ENCODE measurements around the gene RAI1. TPM values are rescaled to one million over a fixed set of nuclear protein-coding genes. Genes with fewer than 3 reads are reported as not detected.

The RAI1 gene
- polyA plus RNA-seq, 2 of the 4 experiments (the other 2 are of a cell fraction) = 3.5 to 23.8 TPM

DNA sequence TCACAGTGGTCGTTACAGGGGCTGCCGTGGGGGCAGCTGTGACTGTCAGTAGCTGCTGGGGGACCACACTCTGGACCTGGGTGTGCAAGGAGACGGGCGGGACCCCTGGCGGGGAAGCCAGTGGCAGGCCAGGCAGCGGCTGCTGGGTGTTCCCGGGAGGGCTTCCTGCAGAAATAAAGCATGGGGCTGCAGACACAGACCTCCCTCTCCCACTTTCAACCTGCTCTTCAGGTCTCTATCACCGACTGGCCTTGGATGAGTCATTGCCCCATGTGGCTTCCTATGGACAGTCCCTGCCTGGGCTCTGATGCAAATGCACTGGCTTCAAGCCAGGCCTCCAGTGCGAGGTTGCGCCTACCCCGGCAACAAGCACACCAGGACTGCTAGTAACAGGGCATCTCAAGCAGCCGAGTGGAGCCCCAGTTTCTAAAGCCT, 138.3 kb downstream of the RAI1 start:
- TF ChIP-seq FOSL2 (IDR thresholded peaks at IDR 0.05) (peak; percentile 77), FOSL2 (CRISPR knock-in tag; IDR thresholded peaks at IDR 0.05) (peak; percentile 96), SMC3 (IDR thresholded peaks at IDR 0.05) (peak; percentile 21; the same call in 1 of the 3 replicates), JUNB (IDR thresholded peaks at IDR 0.05) (0 out of 2 replicates have a peak, but pooled peaks have one; percentile 28), EP300 (IDR thresholded peaks at IDR 0.05) (peak in 1 of 2 experiments; percentile 13; a peak in 1 of 5 replicates), HOXB5 (CRISPR knock-in tag; IDR thresholded peaks at IDR 0.05) (no peak), MAX (IDR thresholded peaks at IDR 0.05) (peak; percentile 74), SREBF2 (IDR thresholded peaks at IDR 0.05) (no peak), JUN (IDR thresholded peaks at IDR 0.05) (peak in 1 of 2 experiments; percentile 78; a peak in 2 of 5 replicates), POLR2A (IDR thresholded peaks at IDR 0.05; ENCODE audit: low read length) (no peak), CEBPB (IDR thresholded peaks at IDR 0.05) (peak; percentile 23 to 70; a peak in 2 of 4 replicates), TFCP2L1 (CRISPR knock-in tag; IDR thresholded peaks at IDR 0.05) (no peak), PHF8 (IDR thresholded peaks at IDR 0.05; ENCODE audit: borderline replicate concordance, low read depth) (no peak), KDM5A (IDR thresholded peaks at IDR 0.05) (no peak), ZC3H11A (IDR thresholded peaks at IDR 0.05) (no peak), FOSB (CRISPR knock-in tag; IDR thresholded peaks at IDR 0.05) (no peak), BCL3 (IDR thresholded peaks at IDR 0.05) (no peak)
- Histone ChIP-seq H3K27ac (peak overlapping the region; percentile 86 to 93), H3K4me1 (peaks cover 89% of the 10 kb centered on the region), H3K4me3 (peak overlapping the region; percentile 29), H3K9me3 (no peaks in the 10 kb centered on the region), H3K4me2 (peak overlapping the region; percentile 100)
- FAIRE-seq (peak; percentile 97), ATAC-seq (peak; percentile 21 to 52; a peak in 5 of 6 replicates), DNase-seq (ENCODE audit: low read depth in 1 of 2, low spot score in 1 of 2) (peak; percentile 89 to 95)
- POLR2A ChIA-PET = interaction anchor here (6.1 kb wide), 1 partner anchor 17 kb away, joined by 105 read pairs; the partner anchor contains the start of gene SREBF1
- CTCF ChIA-PET = interaction anchor here (1.1 to 30.5 kb wide), 9 partner anchors 6 to 214 kb away, joined by 3 to 859 read pairs (median 7); partner anchors contain the start of genes RAI1 and SREBF1
- 22% methylated on average over 12 of the region's 12 CpGs for WGBS (ENCODE audit: missing lambda C conversion rate)

DNA sequence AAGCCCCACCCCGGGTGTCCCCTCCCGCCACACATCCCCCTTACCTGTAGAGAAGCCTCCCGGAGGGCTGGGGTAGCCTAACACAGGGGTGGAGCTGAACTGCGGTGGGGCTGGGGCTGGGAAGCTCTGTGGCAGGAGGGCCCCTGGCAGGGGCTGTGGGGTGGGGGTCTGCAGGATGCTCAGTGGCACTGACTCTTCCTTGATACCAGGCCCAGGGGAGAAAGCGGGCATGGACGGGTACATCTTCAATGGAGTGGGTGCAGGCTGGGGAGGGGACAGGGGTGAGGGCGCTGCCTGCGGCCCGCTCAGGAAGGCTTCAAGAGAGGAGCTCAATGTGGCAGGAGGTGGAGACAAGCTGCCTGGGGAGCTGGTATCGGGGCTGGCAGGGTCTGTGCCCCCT, 138.8 kb downstream of the RAI1 start:
- FAIRE-seq (no peak), DNase-seq (ENCODE audit: low read depth in 1 of 2, low spot score in 1 of 2) (no peak), ATAC-seq (no peak; a peak in 1 of 6 replicates)
- Histone ChIP-seq H3K4me1 (peaks cover 89% of the 10 kb centered on the region), H3K9me3 (no peaks in the 10 kb centered on the region), H3K27ac (peak overlapping the region; percentile 86 to 93), H3K4me3 (peak overlapping the region; percentile 29), H3K4me2 (peak overlapping the region; percentile 100)
- TF ChIP-seq ESRRA (IDR thresholded peaks at IDR 0.05; ENCODE audit: borderline replicate concordance, low read length) (no peak), EP300 (IDR thresholded peaks at IDR 0.05) (peak in 1 of 2 experiments; percentile 10; a peak in 1 of 5 replicates), JUN (IDR thresholded peaks at IDR 0.05) (peak in 1 of 2 experiments; percentile 13; a peak in 1 of 5 replicates)
- ChIA-PET CTCF (interaction anchor here (1.1 to 30.5 kb wide), 12 partner anchors 6 to 214 kb away, joined by 3 to 859 read pairs (median 6); partner anchors contain the start of genes RAI1 and SREBF1), POLR2A (interaction anchor here (0.6 to 6.1 kb wide), 3 partner anchors 10 to 1036 kb away, joined by 3 to 105 read pairs (median 4); partner anchors contain the start of gene SREBF1)
- 85% methylated on average over 6 of the region's 10 CpGs for WGBS (ENCODE audit: missing lambda C conversion rate)

DNA sequence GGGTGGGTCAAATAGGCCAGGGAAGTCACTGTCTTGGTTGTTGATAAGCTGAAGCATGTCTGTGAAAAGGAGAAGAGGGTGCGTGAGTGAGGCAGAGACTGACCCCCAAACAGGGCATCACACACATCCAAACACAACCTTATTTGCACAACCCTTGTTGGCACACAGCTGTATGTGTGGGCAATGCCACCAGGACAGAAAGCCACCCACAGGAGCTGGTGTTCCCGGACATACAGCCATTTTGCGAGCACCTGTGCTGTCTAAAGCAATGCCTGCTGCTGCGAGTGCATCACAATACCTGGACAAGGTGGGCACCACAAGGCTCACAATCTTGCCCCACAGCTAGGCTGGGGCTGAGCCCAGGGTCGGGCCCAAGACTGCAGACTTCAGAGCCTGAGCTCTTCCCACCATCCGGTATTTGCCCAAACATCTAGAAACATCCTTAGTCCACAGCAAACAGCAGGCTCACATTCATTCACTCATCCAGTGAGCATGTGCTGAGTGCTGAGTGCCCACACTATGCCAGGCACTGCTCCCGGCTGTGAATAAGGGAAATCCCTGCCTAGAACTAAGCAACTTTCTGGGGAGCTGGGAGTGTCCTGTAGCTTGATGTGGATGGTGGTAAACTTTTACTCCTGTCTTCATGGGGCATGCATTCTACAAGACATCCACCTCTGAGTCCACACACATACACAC, 139.4 kb downstream of the RAI1 start:
- CTCF ChIA-PET = interaction anchor here (0.6 to 30.5 kb wide), 9 partner anchors 7 to 213 kb away, joined by 3 to 859 read pairs (median 5); partner anchors contain the start of gene SREBF1
- DNase-seq (ENCODE audit: low read depth in 1 of 2, low spot score in 1 of 2) (no peak), ATAC-seq (no peak), FAIRE-seq (no peak)
- Histone ChIP-seq H3K4me2 (peak overlapping the region; percentile 100), H3K9me3 (no peaks in the 10 kb centered on the region), H3K4me3 (peak overlapping the region; percentile 53; the same call in 2 of the 3 replicates), H3K27ac (peak overlapping the region; percentile 86 to 93), H3K4me1 (peaks cover 89% of the 10 kb centered on the region)
- POLR2A ChIA-PET = interaction anchor here (0.6 to 6.1 kb wide), 4 partner anchors 10 to 1036 kb away, joined by 3 to 105 read pairs (median 4); partner anchors contain the start of gene SREBF1
- WGBS (ENCODE audit: missing lambda C conversion rate) = 68% methylated on average over 7 of the region's 7 CpGs
- 0 out of 2 replicates have a peak, but pooled peaks have one; percentile 11 for TF ChIP-seq MAX (IDR thresholded peaks at IDR 0.05)
- no peak for TF ChIP-seq MAFK (IDR thresholded peaks at IDR 0.05; ENCODE audit: partially characterized antibody)
- TF ChIP-seq, protein P1, sequence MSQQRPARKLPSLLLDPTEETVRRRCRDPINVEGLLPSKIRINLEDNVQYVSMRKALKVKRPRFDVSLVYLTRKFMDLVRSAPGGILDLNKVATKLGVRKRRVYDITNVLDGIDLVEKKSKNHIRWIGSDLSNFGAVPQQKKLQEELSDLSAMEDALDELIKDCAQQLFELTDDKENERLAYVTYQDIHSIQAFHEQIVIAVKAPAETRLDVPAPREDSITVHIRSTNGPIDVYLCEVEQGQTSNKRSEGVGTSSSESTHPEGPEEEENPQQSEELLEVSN (IDR thresholded peaks at IDR 0.05; ENCODE audit: borderline replicate concordance, low read depth) = no peak

All from A549 (cell line).